HFF-Myc (cell line): ENCODE measurements around the gene HOXB9.

ENCODE experiments used
- DNase-seq: peaks from one replicate; pipeline ENCODE4 v3.0.0-alpha.2; 2011; ENCODE audit warnings: low read depth; ENCODE audit errors: extremely low read depth
- H3K4me3 ChIP-seq: replicated peaks from 2 replicates; pipeline ENCODE4 v1.5.1; 2011; ENCODE audit warnings: low read depth, mild to moderate bottlenecking, control low read depth, low read length
- TF ChIP-seq, protein P1 (sequence below): IDR thresholded peaks from 2 replicates; pipeline ENCODE4 v1.5.1; 2012; ENCODE audit warnings: mild to moderate bottlenecking, low read depth, low read length, control low read depth; ENCODE audit errors: missing control alignments

The HOXB9 gene

DNA sequence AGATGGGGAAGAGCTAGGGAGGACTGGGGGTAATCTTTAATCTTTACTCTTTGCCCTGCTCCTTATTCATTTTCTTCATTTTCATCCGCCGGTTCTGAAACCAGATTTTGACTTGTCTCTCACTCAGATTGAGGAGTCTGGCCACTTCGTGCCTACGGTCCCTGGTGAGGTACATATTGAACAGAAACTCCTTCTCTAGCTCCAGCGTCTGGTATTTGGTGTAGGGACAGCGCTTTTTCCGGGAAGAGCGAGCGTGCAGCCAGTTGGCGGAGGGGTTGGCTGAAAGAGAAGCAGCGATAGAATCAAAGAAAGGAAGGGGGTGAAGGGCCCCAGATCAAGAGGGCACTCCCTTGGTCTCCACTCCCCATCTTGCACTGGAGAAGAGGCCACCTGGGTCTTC is 3.3 kb downstream of the HOXB9 start:
- TF ChIP-seq, protein P1, sequence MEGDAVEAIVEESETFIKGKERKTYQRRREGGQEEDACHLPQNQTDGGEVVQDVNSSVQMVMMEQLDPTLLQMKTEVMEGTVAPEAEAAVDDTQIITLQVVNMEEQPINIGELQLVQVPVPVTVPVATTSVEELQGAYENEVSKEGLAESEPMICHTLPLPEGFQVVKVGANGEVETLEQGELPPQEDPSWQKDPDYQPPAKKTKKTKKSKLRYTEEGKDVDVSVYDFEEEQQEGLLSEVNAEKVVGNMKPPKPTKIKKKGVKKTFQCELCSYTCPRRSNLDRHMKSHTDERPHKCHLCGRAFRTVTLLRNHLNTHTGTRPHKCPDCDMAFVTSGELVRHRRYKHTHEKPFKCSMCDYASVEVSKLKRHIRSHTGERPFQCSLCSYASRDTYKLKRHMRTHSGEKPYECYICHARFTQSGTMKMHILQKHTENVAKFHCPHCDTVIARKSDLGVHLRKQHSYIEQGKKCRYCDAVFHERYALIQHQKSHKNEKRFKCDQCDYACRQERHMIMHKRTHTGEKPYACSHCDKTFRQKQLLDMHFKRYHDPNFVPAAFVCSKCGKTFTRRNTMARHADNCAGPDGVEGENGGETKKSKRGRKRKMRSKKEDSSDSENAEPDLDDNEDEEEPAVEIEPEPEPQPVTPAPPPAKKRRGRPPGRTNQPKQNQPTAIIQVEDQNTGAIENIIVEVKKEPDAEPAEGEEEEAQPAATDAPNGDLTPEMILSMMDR = no peak
- no peak for DNase-seq
- H3K4me3 ChIP-seq = no peak overlapping the region

DNA sequence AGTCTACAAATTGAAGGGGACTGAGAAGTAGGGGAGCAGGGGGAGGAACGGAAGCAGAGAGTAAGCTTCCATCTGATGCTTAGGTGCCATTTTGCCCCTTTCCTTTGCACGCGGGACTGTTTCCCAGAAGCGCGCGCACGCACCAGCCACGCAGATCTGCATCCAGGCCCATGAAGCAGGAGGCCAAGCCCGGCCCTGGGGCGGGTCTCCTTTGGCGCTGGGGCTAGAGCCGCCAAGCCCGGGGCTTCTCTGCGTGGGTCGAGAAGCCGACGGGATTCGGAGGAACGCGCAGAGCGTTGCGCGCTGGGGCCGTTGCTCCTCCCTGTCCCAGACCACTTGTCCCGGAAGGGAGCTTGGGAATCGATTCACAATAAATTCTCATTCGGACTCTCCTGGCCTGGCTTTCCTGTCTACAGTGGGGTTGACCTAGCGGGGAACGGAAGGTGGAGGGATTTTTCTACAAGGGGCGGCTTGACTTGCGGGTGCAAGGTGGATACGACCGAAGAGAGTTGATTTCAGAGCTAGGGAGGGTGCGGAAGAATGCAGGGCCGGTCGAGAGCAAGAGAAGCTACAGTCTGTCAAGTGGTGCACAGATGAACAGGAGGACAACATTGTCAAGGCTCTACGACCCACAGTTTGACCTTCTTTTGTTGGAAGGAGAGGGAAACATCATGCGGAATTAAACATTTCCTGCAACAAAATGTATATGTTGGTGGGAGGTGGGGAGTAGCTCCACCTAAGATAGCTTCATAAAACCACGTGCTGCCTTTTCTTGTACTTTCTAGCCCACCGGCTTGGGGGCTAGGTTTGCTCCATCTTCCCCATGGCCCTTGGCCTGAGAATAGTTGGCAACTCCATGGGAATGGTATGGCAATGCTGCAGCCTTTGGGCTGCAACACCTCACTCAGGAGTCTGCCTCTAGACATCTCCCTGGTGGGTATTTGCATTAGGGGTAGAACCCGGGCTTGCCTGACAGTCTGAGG is 4.5 kb downstream of the HOXB9 start:
- no peak overlapping the region for H3K4me3 ChIP-seq
- DNase-seq = no peak
- TF ChIP-seq, protein P1 = no peak

DNA sequence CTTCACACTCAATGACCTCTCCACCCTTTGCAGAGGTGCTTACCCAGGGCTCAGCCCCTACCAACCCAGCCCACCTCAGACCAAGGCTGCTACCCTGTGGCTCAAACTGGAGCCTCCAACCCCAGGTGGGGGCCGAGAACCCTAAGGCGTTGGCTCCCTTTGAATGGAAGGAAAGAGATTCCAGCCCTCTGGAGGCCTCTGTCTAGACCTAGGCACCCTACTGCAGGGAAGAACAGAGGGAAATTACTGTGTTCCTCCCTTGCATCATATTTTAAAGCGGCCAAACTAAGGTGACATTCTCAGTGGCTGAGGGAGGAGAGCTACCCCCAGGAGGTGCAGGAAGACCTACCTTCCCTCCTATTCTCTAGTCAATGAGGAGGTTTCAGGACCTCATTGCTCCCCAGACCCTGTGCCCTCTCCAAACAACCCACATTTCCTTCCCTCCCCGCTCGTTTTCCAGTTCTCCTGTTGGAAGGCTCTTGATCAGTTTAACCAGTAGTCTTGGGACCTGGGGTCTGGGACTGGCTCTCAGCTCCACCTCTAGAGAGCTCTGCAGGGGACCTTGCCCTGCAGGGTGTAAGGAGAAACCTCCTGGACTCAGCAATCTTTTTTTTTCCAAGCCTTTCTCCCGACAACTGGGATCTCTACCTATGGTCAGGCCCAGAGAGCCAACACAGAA is 5.6 kb downstream of the HOXB9 start:
- TF ChIP-seq, protein P1 = no peak

DNA sequence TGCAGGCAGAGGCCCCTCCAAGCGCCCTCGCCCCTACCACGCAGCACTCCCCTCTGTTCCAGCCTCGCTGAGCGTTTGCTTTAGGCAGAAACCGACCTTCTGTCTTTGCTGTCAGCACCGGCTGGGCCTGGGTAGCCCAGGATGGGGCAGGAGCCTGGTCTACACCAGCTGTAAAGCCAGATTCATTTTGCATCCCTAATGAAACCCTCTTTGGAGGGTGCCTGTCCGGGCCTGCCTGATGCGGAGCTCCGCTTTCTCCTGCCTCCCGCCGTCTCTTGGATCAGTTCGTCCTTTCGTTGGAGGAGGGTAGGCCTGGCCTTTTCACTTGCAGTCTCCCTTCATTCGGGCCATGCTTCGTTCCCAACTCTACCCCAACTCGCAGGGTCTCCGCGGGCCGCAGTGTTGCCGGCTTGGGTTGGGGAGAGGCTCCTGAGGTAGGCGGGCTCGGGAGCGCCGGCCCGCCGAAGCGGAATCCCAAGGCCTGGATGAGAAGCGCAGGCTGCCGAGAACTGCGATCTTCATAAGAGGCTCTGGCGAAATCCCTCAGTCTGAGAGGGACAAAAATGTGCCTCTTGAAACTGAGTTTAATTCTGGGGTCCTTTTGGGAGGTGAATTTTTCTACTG is 6.2 kb downstream of the HOXB9 start:
- TF ChIP-seq, protein P1 = no peak
- no peak for DNase-seq
- no peak overlapping the region for H3K4me3 ChIP-seq

More for the DNA sequence above, 5.6 kb downstream of the HOXB9 start:
- DNase-seq = no peak
- no peak overlapping the region for H3K4me3 ChIP-seq

DNA sequence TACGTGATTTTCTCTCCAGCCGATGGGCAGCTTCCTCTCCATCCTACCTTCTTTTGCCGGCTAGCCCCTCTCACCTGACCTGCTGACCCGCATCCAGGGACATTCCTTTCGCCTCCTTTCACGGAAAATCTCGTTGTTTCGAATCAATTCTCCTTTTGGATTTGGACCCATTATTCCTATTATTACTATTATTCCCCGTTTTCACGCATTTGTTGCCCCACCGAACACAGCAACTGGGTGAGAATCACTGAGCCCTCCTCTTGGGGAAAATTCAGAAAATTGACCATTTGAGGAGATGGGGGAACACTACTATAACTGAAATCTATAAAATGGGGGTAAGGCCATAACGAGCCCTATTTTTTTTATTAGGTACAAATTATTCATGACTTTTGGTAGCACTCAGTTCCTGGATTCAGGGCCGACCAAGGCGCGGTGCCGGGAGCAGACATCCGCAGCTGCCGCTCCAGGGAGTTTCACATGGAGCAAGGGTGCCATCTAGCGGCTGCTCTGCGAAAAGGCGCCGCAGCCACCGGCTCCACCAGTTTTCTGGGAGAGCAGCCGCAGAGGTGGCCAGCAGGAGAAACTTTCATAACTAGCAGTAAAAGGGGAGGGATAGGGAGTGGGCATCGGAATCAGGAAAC is 7.8 kb downstream of the HOXB9 start:
- TF ChIP-seq, protein P1 = peak; percentile 92
- DNase-seq = peak; percentile 40
- no peak overlapping the region for H3K4me3 ChIP-seq
